GM18909 (cell line): Measurements from ENCODE around the gene DYNAP.
A peak's percentile ranks its signal among the peaks of the same experiment; 100 is the strongest.

Source experiments
- ATAC-seq: cut with Tn5 transposase; IDR thresholded peaks from one replicate; pipeline ENCODE4 v1.9.1; 2021; ENCODE audit warnings: mild to moderate bottlenecking; ENCODE audit not compliant: unreplicated experiment, poor library complexity

Gene DYNAP

DNA sequence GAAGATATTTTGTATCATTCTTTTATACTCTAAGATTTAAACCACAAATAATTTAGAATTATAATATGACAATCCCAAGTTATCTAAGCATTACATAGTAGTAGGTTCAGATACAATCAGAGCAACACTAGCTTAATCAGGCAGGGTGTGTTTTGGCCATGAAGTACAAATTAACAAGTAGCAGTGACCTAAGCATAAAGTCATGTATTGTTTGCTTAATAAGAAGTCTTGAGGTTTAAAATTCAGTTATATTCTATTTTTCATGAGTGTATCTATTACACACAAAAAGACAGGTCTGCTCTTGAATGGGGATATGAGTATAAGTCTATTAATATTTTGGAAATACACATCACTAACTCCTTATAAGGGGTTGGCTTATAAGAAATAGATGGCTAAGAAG, 39.9 kb downstream of the DYNAP start:
- no peak for ATAC-seq

DNA sequence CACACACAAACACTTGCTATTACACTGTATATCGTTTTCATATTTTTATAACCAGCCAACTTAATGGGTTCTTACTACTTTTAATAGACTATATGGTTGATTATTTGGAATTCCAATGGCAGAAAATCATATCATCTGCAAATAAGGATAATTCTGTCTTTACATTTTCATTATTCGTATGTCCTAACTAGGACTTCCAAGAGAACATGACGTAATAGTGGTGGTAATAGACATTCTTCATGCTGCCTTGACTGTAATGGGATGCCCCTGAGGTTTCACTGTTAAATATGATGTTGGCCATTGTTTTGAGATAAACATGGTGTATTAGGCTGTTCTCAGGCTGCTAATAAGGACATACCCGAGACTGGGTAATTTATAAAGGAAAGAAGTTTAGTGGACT, 45.2 kb downstream of the DYNAP start:
- no peak for ATAC-seq

GRCh38 chr18:54641734-54642133, 50.7 kb downstream of the DYNAP start:
- ATAC-seq = no peak

- ATAC-seq = peak; percentile 47
Measured at GRCh38 chr18:54647176-54647575, 56.1 kb downstream of the DYNAP start.
